Activated CD4-positive, alpha-beta T cell treated with anti-CD3 and anti-CD28 coated beads, Interleukin-2, amount 10 ng/mL, durations not matched to agents 7 days and 5 days (primary cell): ENCODE data around the gene CDCA7L. TPM values are rescaled to one million over a fixed set of nuclear protein-coding genes. Genes with fewer than 3 reads are reported as not detected.
"Not testable (repeated sequence)": the region's sequence is repeated elsewhere in the genome, so short reads cannot be mapped to it uniquely, and the experiment has no call there.

ENCODE experiments used
- CTCF ChIA-PET: fragments of 350-600 bp; sonication (Branson Sonifier 250); formaldehyde crosslinking; loops from one replicate; lab custom pipeline; 2021; ENCODE audit warnings: antibody characterized with exemption; lab: Charles Lee
- POLR2A ChIA-PET: fragments of 350-600 bp; sonication (Branson Sonifier 250); formaldehyde crosslinking; loops from one replicate; lab custom pipeline; 2021; ENCODE audit warnings: antibody characterized with exemption; lab: Charles Lee
- DNase-seq: peaks from one replicate; pipeline ENCODE4 v3.0.0-alpha.2; 2020
- H3K27ac Mint-ChIP-seq: one replicate; pipeline ENCODE4 v1.8.0; 2021; ENCODE audit warnings: mild to moderate bottlenecking, moderate library complexity, mixed read lengths
- H3K27me3 Mint-ChIP-seq: one replicate; pipeline ENCODE4 v1.8.0; 2021; ENCODE audit warnings: mixed read lengths
- H3K36me3 Mint-ChIP-seq: one replicate; pipeline ENCODE4 v1.8.0; 2021; ENCODE audit warnings: low read depth, mixed read lengths
- H3K4me1 Mint-ChIP-seq: one replicate; pipeline ENCODE4 v1.8.0; 2021; ENCODE audit warnings: mixed read lengths
- H3K4me3 Mint-ChIP-seq: one replicate; pipeline ENCODE4 v1.8.0; 2021; ENCODE audit warnings: mild to moderate bottlenecking, moderate library complexity, mixed read lengths
- H3K9me3 Mint-ChIP-seq: one replicate; pipeline ENCODE4 v1.8.0; 2021; ENCODE audit warnings: mixed read lengths
- total RNA-seq, 2 experiments: library from RNA; stranded (reverse); gene quantifications; one replicate each; pipeline ENCODE4 v1.2.3, GENCODE V29; 2021

CDCA7L gene
- total RNA-seq, 2 experiments from 2014 or later = 61.8 to 69.2 TPM

DNA sequence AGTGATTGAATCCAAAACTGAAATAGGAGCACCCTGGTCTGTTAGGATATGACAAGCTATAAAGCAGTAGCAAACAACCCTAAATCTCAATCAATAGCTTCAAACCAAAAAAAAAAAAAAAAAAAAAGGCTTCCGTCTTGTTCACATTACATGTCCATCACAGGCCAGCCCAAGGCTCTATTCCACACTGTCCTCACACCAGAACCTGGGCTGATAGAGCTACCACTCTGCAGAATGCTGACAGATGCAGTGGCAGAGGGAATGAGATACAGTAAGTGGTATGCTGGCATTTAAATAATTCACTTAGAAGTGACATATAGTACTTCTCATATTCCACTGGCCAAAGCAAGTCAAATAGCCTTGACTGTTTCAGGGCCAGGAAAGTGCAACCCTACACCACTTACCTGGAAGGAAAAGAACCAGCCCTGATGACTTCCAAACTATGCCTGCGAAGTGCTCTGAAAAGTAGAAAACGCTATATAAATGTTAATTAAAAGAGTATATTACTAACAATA is 5.8 kb downstream of the CDCA7L start:
- Mint-ChIP-seq H3K4me3 (no peak overlapping the region), H3K27me3 (no peaks in the 10 kb centered on the region), H3K4me1 (peaks cover 58% of the 10 kb centered on the region), H3K9me3 (peaks cover 16% of the 10 kb centered on the region), H3K27ac (no peak overlapping the region), H3K36me3 (peaks cover 62% of the 10 kb centered on the region)
- ChIA-PET POLR2A (interaction anchor here (0.6 kb wide), 1 partner anchor 14 kb away, joined by 4 read pairs; no protein-coding TSS in a partner anchor), CTCF (interaction anchor here (0.6 kb wide), 1 partner anchor 74 kb away, joined by 3 read pairs; no protein-coding TSS in a partner anchor)
- DNase-seq = no peak

DNA sequence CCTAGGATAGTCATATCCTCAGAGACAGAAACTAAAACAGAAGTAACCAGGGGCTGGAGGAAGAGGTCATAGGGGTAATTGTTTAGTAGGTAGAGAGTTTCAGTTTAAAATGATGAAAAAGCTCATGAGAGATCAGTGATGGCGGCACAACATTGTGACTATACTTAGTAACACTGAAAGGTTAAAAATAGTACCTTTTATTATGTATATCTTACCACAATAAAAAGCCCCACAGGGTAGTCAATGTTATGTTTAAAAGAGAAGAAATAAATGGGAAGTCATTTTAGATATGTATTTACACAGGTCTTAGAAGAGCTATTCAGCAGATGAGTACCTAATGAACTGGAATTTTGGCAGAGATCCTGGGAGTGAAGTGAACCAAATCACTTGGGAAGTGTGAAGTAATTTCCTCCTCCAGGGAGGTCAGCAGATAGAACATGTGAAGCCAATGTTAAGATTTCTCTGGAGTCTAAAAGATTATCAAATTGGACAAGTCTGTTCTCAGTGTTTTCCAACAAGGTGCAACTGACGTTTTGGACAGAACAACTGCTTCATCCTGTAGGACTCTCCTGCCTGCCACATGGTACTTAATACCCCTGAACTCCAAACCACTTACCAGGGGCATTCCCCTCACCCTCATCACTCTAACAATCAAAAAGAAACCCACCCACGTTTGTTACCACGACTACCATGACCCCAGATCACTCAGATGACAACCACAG is 6.4 kb downstream of the CDCA7L start:
- no peaks in the 10 kb centered on the region for H3K27me3 Mint-ChIP-seq
- CTCF ChIA-PET = interaction anchor here (0.6 kb wide), 1 partner anchor 74 kb away, joined by 3 read pairs; no protein-coding TSS in a partner anchor
- POLR2A ChIA-PET = interaction anchor here (0.6 kb wide), 1 partner anchor 14 kb away, joined by 4 read pairs; no protein-coding TSS in a partner anchor
- H3K4me3 Mint-ChIP-seq = no peak overlapping the region
- peaks cover 59% of the 10 kb centered on the region for H3K4me1 Mint-ChIP-seq
- H3K9me3 Mint-ChIP-seq = peaks cover 19% of the 10 kb centered on the region
- H3K27ac Mint-ChIP-seq = no peak overlapping the region
- H3K36me3 Mint-ChIP-seq = peaks cover 65% of the 10 kb centered on the region
- DNase-seq = no peak

DNA sequence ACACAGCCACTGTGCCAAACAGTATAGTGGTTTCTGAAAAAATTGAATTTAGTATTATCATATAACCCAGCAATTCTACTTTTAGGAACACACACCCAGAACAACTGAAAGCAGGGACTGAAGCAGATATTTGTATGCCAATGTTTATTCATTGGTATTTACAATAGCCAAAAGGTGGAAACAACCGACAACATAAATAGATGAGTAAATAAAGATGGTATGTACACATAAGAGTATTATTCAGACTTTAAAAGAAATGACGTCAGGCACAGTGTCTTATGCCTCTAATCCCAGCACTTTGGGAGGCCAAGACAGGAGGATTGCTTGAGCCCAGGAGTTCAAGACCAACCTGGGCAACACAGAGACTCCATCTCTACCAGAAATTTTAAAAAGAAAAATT is 7.2 kb downstream of the CDCA7L start:
- POLR2A ChIA-PET = no interaction called here
- Mint-ChIP-seq H3K27ac (no peak overlapping the region), H3K4me3 (no peak overlapping the region), H3K9me3 (peaks cover 21% of the 10 kb centered on the region), H3K4me1 (peaks cover 56% of the 10 kb centered on the region), H3K27me3 (no peaks in the 10 kb centered on the region), H3K36me3 (peaks cover 72% of the 10 kb centered on the region)
- CTCF ChIA-PET = no interaction called here
- DNase-seq = no peak

DNA sequence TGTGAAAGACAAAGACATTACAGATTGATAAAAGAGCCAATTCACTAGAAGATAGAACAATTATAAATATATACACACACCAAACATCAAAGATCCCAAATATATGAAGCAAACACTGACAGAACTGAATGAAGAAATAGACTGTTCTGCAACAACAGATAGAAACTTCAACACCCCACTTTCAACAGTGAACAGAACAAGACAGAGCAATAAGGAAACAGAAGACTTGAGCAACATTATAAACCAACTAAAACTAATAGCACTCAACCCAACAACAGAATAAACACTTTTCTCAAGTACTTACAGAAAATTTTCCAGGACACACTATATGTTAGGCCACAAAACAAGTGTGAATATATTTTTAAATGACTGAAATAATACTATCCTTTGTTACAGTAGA is 10.9 kb downstream of the CDCA7L start:
- no peaks in the 10 kb centered on the region for H3K27me3 Mint-ChIP-seq
- DNase-seq = no peak
- no peak overlapping the region for H3K27ac Mint-ChIP-seq
- CTCF ChIA-PET = no interaction called here
- POLR2A ChIA-PET = no interaction called here
- H3K9me3 Mint-ChIP-seq = peaks cover 34% of the 10 kb centered on the region
- no peak overlapping the region for H3K4me3 Mint-ChIP-seq
- H3K36me3 Mint-ChIP-seq = peaks cover 78% of the 10 kb centered on the region
- peaks cover 27% of the 10 kb centered on the region for H3K4me1 Mint-ChIP-seq

DNA sequence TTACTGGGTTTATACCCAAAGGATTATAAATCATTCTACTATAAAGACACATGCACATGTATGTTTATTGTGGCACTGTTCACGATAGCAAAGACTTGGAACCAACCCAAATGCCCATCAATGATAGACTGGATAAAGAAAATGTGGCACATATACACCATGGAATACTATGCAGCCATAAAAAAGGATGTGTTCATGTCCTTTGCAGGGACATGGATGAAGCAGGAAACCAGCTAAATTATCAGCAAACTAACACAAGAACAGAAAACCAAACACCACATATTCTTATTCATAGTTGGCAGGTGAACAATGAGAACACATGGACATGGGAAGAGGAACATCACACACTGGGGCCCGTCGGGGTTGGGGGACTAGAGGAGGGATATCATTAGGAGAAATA is 12.4 kb downstream of the CDCA7L start:
- H3K27me3 Mint-ChIP-seq, DNase-seq, H3K4me3 Mint-ChIP-seq, CTCF ChIA-PET, POLR2A ChIA-PET, H3K27ac Mint-ChIP-seq: not testable (repeated sequence)
- Mint-ChIP-seq H3K36me3 (peaks cover 79% of the 10 kb centered on the region), H3K4me1 (peaks cover 18% of the 10 kb centered on the region), H3K9me3 (peaks cover 43% of the 10 kb centered on the region)

DNA sequence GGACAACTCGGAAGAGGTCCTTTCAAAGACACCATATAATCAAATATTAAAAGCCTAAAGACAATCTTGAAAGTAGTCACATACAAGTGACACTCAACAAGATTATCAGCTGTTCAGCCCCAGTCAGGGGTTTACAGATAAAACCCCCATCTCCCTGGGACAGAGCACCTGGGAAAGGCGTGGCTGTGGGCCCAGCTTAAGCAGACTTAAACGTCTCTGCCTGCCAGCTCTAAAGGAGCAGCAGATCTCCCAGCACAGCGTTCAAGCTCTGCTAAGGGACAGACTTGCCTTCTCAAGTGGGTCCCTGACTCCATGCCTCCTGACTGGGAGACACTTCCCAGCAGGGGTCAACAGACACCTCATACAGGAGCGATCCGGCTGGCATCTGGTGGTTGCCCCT is 18.0 kb downstream of the CDCA7L start:
- Mint-ChIP-seq H3K4me3 (no peak overlapping the region), H3K36me3 (peaks cover 46% of the 10 kb centered on the region), H3K27me3 (no peaks in the 10 kb centered on the region), H3K27ac (no peak overlapping the region), H3K4me1 (peaks cover 6% of the 10 kb centered on the region), H3K9me3 (peaks cover 20% of the 10 kb centered on the region)
- ChIA-PET CTCF (interaction anchor here (1.5 kb wide), 1 partner anchor 17 kb away, joined by 4 read pairs; the partner anchor contains the start of gene CDCA7L), POLR2A (no interaction called here)
- DNase-seq = no peak

DNA sequence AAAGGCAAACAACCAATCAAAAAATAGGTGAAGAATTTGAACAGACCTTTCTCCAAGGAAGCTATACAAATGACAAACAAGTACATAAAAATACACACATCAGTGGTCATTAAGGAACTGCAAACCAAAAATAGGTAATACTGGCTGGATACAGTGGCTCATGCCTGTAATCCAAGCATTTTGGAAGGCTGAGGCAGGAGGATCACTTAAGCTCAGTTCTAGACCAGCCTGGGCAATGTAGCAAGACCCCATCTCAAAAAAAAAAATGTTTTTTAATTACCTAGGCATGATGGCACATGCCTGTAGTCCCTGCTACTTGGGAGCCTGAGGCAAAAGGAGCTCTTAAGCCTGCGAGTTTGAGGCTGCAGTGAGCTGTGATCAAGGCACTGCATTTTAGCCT is 19.3 kb downstream of the CDCA7L start:
- ChIA-PET POLR2A (no interaction called here), CTCF (interaction anchor here (0.6 to 1.6 kb wide), 2 partner anchors 28 to 483 kb away, joined by 3 to 5 read pairs; no protein-coding TSS in a partner anchor)
- Mint-ChIP-seq H3K4me3 (no peak overlapping the region), H3K27ac (no peak overlapping the region), H3K27me3 (no peaks in the 10 kb centered on the region), H3K9me3 (peaks cover 17% of the 10 kb centered on the region), H3K36me3 (peaks cover 39% of the 10 kb centered on the region), H3K4me1 (peaks cover 6% of the 10 kb centered on the region)
- no peak for DNase-seq

DNA sequence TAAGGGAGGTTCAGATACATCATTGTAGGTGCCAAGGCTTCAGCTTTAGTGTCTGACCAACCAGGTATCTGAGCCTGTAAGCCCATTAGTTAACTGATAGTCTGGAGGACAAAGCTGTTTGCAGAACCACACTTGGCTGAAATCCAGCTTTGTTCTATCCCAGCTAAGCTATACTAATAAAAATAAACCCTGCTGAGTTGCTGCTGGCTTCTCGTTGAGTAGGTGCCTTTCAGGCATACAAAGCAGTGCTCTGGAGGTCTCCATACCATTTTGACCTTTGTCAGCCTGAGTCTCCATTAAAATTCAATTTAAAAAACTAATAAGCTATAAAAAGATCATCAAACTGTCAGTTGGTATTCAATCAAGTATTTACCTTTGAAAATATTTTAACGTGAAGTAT is 22.0 kb downstream of the CDCA7L start:
- ChIA-PET CTCF (interaction anchor here (0.7 to 1.3 kb wide), 2 partner anchors 11 to 1619 kb away, joined by 4 to 5 read pairs; no protein-coding TSS in a partner anchor), POLR2A (no interaction called here)
- H3K4me3 Mint-ChIP-seq = no peak overlapping the region
- H3K36me3 Mint-ChIP-seq = peaks cover 17% of the 10 kb centered on the region
- H3K27me3 Mint-ChIP-seq = no peaks in the 10 kb centered on the region
- H3K9me3 Mint-ChIP-seq = peaks cover 2% of the 10 kb centered on the region
- no peak for DNase-seq
- H3K27ac Mint-ChIP-seq = no peak overlapping the region
- peaks cover under 1% of the 10 kb centered on the region for H3K4me1 Mint-ChIP-seq

DNA sequence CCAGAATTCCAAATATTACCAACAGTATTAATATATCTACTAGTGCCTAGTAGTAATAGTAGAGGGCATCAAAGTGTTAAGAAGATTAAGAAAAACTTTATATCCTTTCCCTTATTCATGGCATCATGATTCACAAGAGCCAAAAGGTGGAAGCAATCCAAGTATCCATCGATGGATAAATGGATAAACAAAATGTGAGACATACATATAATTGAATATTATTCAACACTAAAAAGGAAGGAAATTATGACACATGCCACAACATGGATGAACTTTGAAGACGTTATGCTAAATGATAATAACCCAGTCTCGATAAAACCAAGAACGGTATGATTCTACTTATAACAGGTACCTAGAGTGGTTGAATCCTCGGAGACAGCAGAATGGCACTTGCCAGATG is 23.1 kb downstream of the CDCA7L start:
- no peak for DNase-seq
- Mint-ChIP-seq H3K27ac (no peak overlapping the region), H3K4me3 (no peak overlapping the region), H3K36me3 (peaks cover 11% of the 10 kb centered on the region), H3K9me3 (no peaks in the 10 kb centered on the region), H3K4me1 (no peaks in the 10 kb centered on the region), H3K27me3 (no peaks in the 10 kb centered on the region)
- ChIA-PET CTCF (interaction anchor here (1.3 kb wide), 1 partner anchor 10 kb away, joined by 5 read pairs; no protein-coding TSS in a partner anchor), POLR2A (interaction anchor here (0.7 kb wide), 1 partner anchor 507 kb away, joined by 3 read pairs; no protein-coding TSS in a partner anchor)

DNA sequence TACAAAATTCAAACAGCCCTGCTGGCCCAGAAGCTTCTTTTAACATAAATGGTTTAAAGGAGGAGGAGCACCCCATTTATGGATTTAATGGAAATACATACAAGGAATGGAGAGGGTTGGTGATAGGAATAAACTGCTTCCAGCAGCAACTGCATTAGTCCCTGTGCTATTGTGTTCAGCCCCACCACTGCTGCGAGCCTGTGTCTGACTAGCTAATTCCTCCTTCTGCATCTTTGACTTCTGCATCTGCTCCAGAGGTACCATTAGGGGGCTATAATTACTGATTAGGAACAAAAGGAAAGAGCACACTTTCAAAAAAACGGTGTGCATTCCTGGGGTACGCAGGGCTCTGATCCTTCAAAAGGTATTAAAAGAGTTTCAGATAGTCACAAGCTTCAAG is 24.8 kb downstream of the CDCA7L start:
- Mint-ChIP-seq H3K27ac (no peak overlapping the region), H3K4me3 (no peak overlapping the region), H3K36me3 (peaks cover 10% of the 10 kb centered on the region), H3K9me3 (no peaks in the 10 kb centered on the region), H3K27me3 (no peaks in the 10 kb centered on the region), H3K4me1 (no peaks in the 10 kb centered on the region)
- DNase-seq = no peak
- ChIA-PET CTCF (interaction anchor here (1.2 kb wide), 1 partner anchor 12 kb away, joined by 4 read pairs; no protein-coding TSS in a partner anchor), POLR2A (no interaction called here)

DNA sequence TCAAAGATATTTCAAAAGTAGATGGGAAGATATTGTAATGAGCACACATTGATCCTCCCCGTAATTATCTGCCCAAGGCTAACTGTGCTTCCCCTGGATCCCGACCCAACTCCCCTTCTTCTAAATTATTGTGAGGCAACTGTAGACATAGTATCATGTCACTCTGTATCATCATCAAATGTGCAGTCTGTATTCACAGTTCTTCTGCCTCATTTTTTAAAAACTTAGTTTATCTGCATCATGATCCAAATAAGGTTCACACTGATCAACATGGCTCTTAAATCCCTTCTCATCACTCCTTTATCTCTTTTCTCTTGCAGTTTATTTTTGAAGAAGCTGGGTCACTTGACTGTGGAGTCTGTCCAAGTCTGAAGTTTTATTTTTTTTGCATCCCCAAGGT is 27.5 kb downstream of the CDCA7L start:
- Mint-ChIP-seq H3K4me1 (no peaks in the 10 kb centered on the region), H3K9me3 (no peaks in the 10 kb centered on the region), H3K27me3 (no peaks in the 10 kb centered on the region), H3K27ac (no peak overlapping the region), H3K36me3 (peaks cover 31% of the 10 kb centered on the region), H3K4me3 (no peak overlapping the region)
- ChIA-PET CTCF (no interaction called here), POLR2A (no interaction called here)
- DNase-seq = no peak

DNA sequence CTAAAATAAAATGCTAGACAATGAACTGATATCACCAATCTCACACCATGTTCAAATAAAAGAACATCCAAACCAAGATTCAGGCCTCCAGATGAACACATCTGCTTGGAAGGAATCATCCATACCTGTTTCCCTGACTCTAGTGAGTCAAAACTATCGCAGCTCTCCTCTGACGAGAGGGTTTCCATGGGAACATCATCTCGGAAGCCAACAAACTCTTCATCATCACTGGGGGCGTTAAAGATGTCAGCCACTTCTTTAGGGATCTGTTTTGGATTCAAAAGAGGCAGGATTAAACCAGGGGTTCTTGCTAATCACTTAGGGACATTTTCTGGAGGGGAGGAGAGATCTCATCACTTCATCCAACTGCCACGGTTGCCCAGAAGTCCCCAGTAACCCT is 29.1 kb downstream of the CDCA7L start:
- DNase-seq = no peak
- Mint-ChIP-seq H3K4me3 (no peak overlapping the region), H3K9me3 (no peaks in the 10 kb centered on the region), H3K27me3 (no peaks in the 10 kb centered on the region), H3K4me1 (no peaks in the 10 kb centered on the region), H3K27ac (no peak overlapping the region), H3K36me3 (peaks cover 34% of the 10 kb centered on the region)
- POLR2A ChIA-PET = no interaction called here
- CTCF ChIA-PET = no interaction called here

DNA sequence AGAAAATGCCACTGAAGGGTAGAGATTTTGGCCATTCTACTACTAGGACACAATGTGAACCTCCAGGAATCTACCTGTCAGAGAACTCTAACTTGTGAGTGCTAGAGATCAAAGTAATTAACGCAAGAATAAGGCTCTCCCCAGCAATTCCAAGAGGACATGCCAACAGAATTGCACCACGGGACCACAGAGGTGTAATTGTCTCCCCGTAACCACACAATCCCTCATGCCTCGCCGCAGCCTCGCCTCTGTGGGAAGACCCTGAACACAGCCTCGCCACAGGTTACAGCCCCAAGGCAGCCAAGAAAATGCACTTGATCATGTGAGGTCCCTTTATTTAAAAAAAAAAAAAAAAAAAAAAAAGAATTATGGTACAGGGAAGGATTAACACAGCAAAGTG is 29.5 kb downstream of the CDCA7L start:
- Mint-ChIP-seq H3K9me3 (no peaks in the 10 kb centered on the region), H3K27me3 (no peaks in the 10 kb centered on the region), H3K27ac (no peak overlapping the region), H3K4me3 (no peak overlapping the region), H3K4me1 (no peaks in the 10 kb centered on the region), H3K36me3 (peaks cover 36% of the 10 kb centered on the region)
- DNase-seq = no peak
- POLR2A ChIA-PET = no interaction called here
- CTCF ChIA-PET = no interaction called here
